ENCODE results near the gene PARD3. TPM values are rescaled to one million over a fixed set of nuclear protein-coding genes. Genes with fewer than 3 reads are reported as not detected.

PARD3 gene
- total RNA-seq, 4 donors from 2014 or later = 115 to 226 (median 141) TPM

GRCh38 chr10:34486008-34486407 lies 329.1 kb downstream of the PARD3 start:
- 94% methylated on average over 5 of the region's 5 CpGs for WGBS
- H3K9me3 ChIP-seq = no peaks in the 10 kb centered on the region
- H3K4me3 ChIP-seq = no peak overlapping the region
- H3K4me1 ChIP-seq = peaks cover 15% of the 10 kb centered on the region
- H3K27ac ChIP-seq = no peak overlapping the region
- H3K36me3 ChIP-seq = no peaks in the 10 kb centered on the region
- H3K27me3 ChIP-seq = no peaks in the 10 kb centered on the region
- TF ChIP-seq POLR2A (IDR thresholded peaks at IDR 0.05) = no peak
- no peak for TF ChIP-seq EP300 (IDR thresholded peaks at IDR 0.05)
- DNase-seq (ENCODE audit: low spot score in 2 of 2) = no peak

GRCh38 chr10:34484164-34484563 lies 330.9 kb downstream of the PARD3 start:
- H3K9me3 ChIP-seq = no peaks in the 10 kb centered on the region
- H3K4me1 ChIP-seq = no peaks in the 10 kb centered on the region
- WGBS = 89% methylated on average over 4 of the region's 4 CpGs
- TF ChIP-seq POLR2AphosphoS5 (IDR thresholded peaks at IDR 0.05) (no peak), CTCF (IDR thresholded peaks at IDR 0.05) (no peak)
- no peak overlapping the region for H3K4me3 ChIP-seq
- H3K36me3 ChIP-seq = no peaks in the 10 kb centered on the region
- no peaks in the 10 kb centered on the region for H3K27me3 ChIP-seq
- H3K27ac ChIP-seq = no peak overlapping the region
- no peak for DNase-seq (ENCODE audit: low spot score in 2 of 2)

- no peak overlapping the region for H3K4me3 ChIP-seq
- WGBS = 80% methylated on average over 4 of the region's 4 CpGs
- DNase-seq (ENCODE audit: low spot score in 2 of 2) = no peak
- H3K4me1 ChIP-seq = no peaks in the 10 kb centered on the region
- no peak overlapping the region for H3K27ac ChIP-seq
- H3K27me3 ChIP-seq = no peaks in the 10 kb centered on the region
- no peaks in the 10 kb centered on the region for H3K9me3 ChIP-seq
- no peak for TF ChIP-seq CTCF (IDR thresholded peaks at IDR 0.05)
- no peak for TF ChIP-seq EP300 (IDR thresholded peaks at IDR 0.05)
- no peak for TF ChIP-seq POLR2AphosphoS5 (IDR thresholded peaks at IDR 0.05)
- no peak for TF ChIP-seq POLR2A (IDR thresholded peaks at IDR 0.05)
- no peaks in the 10 kb centered on the region for H3K36me3 ChIP-seq
These were observed 334.8 kb downstream of the PARD3 start for GRCh38 chr10:34480345-34480744.

- Histone ChIP-seq H3K4me1 (no peaks in the 10 kb centered on the region), H3K4me3 (no peak overlapping the region), H3K27ac (no peak overlapping the region), H3K9me3 (no peaks in the 10 kb centered on the region), H3K27me3 (no peaks in the 10 kb centered on the region), H3K36me3 (no peaks in the 10 kb centered on the region)
- no peak for DNase-seq (ENCODE audit: low spot score in 2 of 2)
- no peak for TF ChIP-seq CTCF (IDR thresholded peaks at IDR 0.05)
- TF ChIP-seq POLR2A (IDR thresholded peaks at IDR 0.05) = no peak
- TF ChIP-seq POLR2AphosphoS5 (IDR thresholded peaks at IDR 0.05) = no peak
- no peak for TF ChIP-seq EP300 (IDR thresholded peaks at IDR 0.05)
- WGBS = 95% methylated on average over 7 of the region's 7 CpGs
These were observed 335.4 kb downstream of the PARD3 start for GRCh38 chr10:34479520-34480179.

- H3K4me3 ChIP-seq = no peak overlapping the region
- no peaks in the 10 kb centered on the region for H3K27me3 ChIP-seq
- no peaks in the 10 kb centered on the region for H3K36me3 ChIP-seq
- H3K9me3 ChIP-seq = no peaks in the 10 kb centered on the region
- no peak for DNase-seq (ENCODE audit: low spot score in 2 of 2)
- no peak overlapping the region for H3K27ac ChIP-seq
- 93% methylated on average over 2 of the region's 2 CpGs for WGBS
- no peak for TF ChIP-seq CTCF (IDR thresholded peaks at IDR 0.05)
- no peak for TF ChIP-seq POLR2AphosphoS5 (IDR thresholded peaks at IDR 0.05)
- no peak for TF ChIP-seq EP300 (IDR thresholded peaks at IDR 0.05)
- no peak for TF ChIP-seq POLR2A (IDR thresholded peaks at IDR 0.05)
- peaks cover 13% of the 10 kb centered on the region for H3K4me1 ChIP-seq
These were observed 337.8 kb downstream of the PARD3 start for GRCh38 chr10:34477249-34477648.

GRCh38 chr10:34476608-34477007 lies 338.5 kb downstream of the PARD3 start:
- Histone ChIP-seq H3K4me3 (no peak overlapping the region), H3K9me3 (no peaks in the 10 kb centered on the region), H3K27ac (no peak overlapping the region), H3K27me3 (no peaks in the 10 kb centered on the region), H3K36me3 (no peaks in the 10 kb centered on the region), H3K4me1 (peaks cover 13% of the 10 kb centered on the region)
- 95% methylated on average over 3 of the region's 3 CpGs for WGBS
- DNase-seq (ENCODE audit: low spot score in 2 of 2) = no peak
- TF ChIP-seq EP300 (IDR thresholded peaks at IDR 0.05) = no peak
- TF ChIP-seq POLR2AphosphoS5 (IDR thresholded peaks at IDR 0.05) = no peak
- TF ChIP-seq POLR2A (IDR thresholded peaks at IDR 0.05) = no peak
- no peak for TF ChIP-seq CTCF (IDR thresholded peaks at IDR 0.05)
